ENCODE measurements around the gene TNRC18.

DNA sequence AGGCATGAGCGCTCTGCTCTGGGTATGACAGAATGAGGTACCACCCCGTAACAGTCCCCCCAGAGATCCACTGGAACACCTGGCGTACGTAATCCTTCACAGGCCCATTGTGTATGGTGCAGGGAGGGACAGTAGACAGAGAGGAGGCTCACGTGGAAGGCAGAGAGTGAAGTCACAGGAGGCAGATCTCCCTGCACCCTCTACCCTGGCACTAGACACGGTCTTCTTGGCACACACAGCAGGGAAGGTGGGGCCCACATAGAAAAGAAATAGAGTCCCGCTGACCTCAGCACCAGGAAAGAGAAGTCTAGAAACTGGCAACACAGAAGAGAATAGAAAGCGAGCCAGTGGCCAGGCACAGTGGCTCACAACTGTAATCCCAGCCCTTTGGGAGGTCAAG lies 89.0 kb downstream of the TNRC18 start:
- TF ChIP-seq, protein P1, sequence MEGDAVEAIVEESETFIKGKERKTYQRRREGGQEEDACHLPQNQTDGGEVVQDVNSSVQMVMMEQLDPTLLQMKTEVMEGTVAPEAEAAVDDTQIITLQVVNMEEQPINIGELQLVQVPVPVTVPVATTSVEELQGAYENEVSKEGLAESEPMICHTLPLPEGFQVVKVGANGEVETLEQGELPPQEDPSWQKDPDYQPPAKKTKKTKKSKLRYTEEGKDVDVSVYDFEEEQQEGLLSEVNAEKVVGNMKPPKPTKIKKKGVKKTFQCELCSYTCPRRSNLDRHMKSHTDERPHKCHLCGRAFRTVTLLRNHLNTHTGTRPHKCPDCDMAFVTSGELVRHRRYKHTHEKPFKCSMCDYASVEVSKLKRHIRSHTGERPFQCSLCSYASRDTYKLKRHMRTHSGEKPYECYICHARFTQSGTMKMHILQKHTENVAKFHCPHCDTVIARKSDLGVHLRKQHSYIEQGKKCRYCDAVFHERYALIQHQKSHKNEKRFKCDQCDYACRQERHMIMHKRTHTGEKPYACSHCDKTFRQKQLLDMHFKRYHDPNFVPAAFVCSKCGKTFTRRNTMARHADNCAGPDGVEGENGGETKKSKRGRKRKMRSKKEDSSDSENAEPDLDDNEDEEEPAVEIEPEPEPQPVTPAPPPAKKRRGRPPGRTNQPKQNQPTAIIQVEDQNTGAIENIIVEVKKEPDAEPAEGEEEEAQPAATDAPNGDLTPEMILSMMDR (IDR thresholded peaks at IDR 0.05; ENCODE audit: poor library complexity, severe bottlenecking): no peak
- TF ChIP-seq SMC3 (conservative IDR thresholded peaks at IDR 0.05; ENCODE audit: poor library complexity) (no peak), EP300 (conservative IDR thresholded peaks at IDR 0.05; ENCODE audit: poor library complexity, severe bottlenecking) (no peak), POLR2AphosphoS5 (IDR thresholded peaks at IDR 0.05) (no peak), EZH2 (IDR thresholded peaks at IDR 0.05; ENCODE audit: borderline replicate concordance, insufficient read depth, low read length, poor library complexity, severe bottlenecking) (no peak)
